ENCODE measurements around the gene SV2B. TPM values are rescaled to one million over a fixed set of nuclear protein-coding genes. Genes with fewer than 3 reads are reported as not detected.

SV2B gene
- polyA plus RNA-seq, 1 donor (not counting 4 experiments of a cell fraction or from before 2014, with no cell fraction given) = 0.04 TPM

DNA sequence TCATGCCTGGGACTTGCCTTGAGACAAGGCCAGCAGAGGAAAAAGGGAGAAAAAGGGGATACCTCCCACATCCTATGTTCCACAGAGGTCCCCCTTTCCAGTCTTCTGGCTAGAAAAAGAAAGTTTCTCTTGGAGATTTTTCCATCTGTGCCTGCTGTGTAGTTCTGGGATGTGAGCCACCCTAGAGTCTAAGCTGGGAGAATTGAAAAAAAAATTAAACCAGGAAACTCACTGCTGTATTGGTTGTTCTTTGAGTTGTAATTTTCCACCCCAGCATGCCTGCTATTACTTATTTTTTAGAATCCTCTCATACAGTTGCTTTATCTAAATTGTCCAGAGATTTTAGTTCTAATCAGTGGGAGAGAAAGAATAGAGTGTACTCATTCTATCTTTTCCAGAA is 68.4 kb downstream of the SV2B start:
- Histone ChIP-seq H4K20me1 (ENCODE audit: control insufficient read depth, extremely low read depth, insufficient read depth, low read length) (no peaks in the 10 kb centered on the region), H3K9ac (ENCODE audit: control insufficient read depth, extremely low read depth, insufficient read depth, low read length) (no peak overlapping the region), H3K4me2 (ENCODE audit: control insufficient read depth, extremely low read depth, insufficient read depth, low read depth, low read length) (no peak overlapping the region), H3K79me2 (ENCODE audit: control insufficient read depth, insufficient read depth, low read length) (no peaks in the 10 kb centered on the region), H3K4me3 (ENCODE audit: control insufficient read depth in 2 of 3, extremely low read depth in 1 of 3, insufficient read depth in 2 of 3, low read depth in 1 of 3, low read length in 3 of 3) (no peak overlapping the region), H3K4me1 (ENCODE audit: control insufficient read depth, extremely low read depth, insufficient read depth, low read length) (no peaks in the 10 kb centered on the region), H3K27ac (ENCODE audit: control insufficient read depth, insufficient read depth, low read length) (no peak overlapping the region), H3K27me3 (ENCODE audit: control insufficient read depth, extremely low read depth, insufficient read depth, low read length) (no peaks in the 10 kb centered on the region), H2AFZ (ENCODE audit: control insufficient read depth, low read length) (no peak overlapping the region), H3K9me3 (ENCODE audit: control insufficient read depth, low read depth, low read length) (no peaks in the 10 kb centered on the region), H3K9me1 (ENCODE audit: control insufficient read depth, extremely low read depth, insufficient read depth, low read length) (no peaks in the 10 kb centered on the region), H3K36me3 (ENCODE audit: control insufficient read depth in 2 of 2, extremely low read depth in 1 of 2, insufficient read depth in 2 of 2, low read length in 2 of 2) (no peaks in the 10 kb centered on the region)
- TF ChIP-seq, protein P1, sequence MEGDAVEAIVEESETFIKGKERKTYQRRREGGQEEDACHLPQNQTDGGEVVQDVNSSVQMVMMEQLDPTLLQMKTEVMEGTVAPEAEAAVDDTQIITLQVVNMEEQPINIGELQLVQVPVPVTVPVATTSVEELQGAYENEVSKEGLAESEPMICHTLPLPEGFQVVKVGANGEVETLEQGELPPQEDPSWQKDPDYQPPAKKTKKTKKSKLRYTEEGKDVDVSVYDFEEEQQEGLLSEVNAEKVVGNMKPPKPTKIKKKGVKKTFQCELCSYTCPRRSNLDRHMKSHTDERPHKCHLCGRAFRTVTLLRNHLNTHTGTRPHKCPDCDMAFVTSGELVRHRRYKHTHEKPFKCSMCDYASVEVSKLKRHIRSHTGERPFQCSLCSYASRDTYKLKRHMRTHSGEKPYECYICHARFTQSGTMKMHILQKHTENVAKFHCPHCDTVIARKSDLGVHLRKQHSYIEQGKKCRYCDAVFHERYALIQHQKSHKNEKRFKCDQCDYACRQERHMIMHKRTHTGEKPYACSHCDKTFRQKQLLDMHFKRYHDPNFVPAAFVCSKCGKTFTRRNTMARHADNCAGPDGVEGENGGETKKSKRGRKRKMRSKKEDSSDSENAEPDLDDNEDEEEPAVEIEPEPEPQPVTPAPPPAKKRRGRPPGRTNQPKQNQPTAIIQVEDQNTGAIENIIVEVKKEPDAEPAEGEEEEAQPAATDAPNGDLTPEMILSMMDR (optimal IDR thresholded peaks at IDR 0.05 in 1 of 3, IDR thresholded peaks at IDR 0.05 in 1 of 3, conservative IDR thresholded peaks at IDR 0.05 in 1 of 3; ENCODE audit: extremely low read depth in 1 of 3, insufficient read depth in 2 of 3, low read length in 3 of 3) = no peak
- TF ChIP-seq EZH2 (IDR thresholded peaks at IDR 0.05; ENCODE audit: low read length) = no peak
- no peak for FAIRE-seq
- no peak for DNase-seq (ENCODE audit: low read depth, low spot score)
- dilution Hi-C loops (cut with MboI; ENCODE audit: extremely low pct_ligation_motif_present, low sequenced_read_pairs) = no loop called here

DNA sequence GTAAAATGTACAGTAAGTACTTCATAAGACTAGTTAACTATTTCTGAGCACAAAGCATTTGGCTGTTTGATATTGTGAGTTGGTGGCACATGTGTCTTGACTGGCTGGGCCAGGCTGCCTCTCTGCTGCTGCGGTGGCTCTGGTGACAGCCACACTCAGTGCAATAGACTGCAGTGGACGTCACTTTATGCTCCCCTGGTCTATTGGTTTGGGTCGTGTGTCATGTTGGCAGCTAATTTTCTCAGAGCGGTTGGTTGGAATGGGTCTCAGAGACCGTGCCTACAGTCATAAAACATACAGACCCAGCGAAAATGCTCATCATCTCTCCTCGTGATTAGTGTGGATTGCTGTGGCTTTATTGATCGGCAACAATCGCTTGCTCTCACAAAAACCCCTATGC is 71.3 kb downstream of the SV2B start:
- no peak for FAIRE-seq

More for the DNA sequence above, 71.3 kb downstream of the SV2B start:
- no peaks in the 10 kb centered on the region for H3K9me1 ChIP-seq (ENCODE audit: control insufficient read depth, extremely low read depth, insufficient read depth, low read length)
- H4K20me1 ChIP-seq (ENCODE audit: control insufficient read depth, extremely low read depth, insufficient read depth, low read length) = no peaks in the 10 kb centered on the region
- H3K36me3 ChIP-seq (ENCODE audit: control insufficient read depth in 2 of 2, extremely low read depth in 1 of 2, insufficient read depth in 2 of 2, low read length in 2 of 2) = no peaks in the 10 kb centered on the region
- no peaks in the 10 kb centered on the region for H3K27me3 ChIP-seq (ENCODE audit: control insufficient read depth, extremely low read depth, insufficient read depth, low read length)
- no peak for TF ChIP-seq EZH2 (IDR thresholded peaks at IDR 0.05; ENCODE audit: low read length)
- TF ChIP-seq, protein P1 (optimal IDR thresholded peaks at IDR 0.05 in 1 of 3, IDR thresholded peaks at IDR 0.05 in 1 of 3, conservative IDR thresholded peaks at IDR 0.05 in 1 of 3; ENCODE audit: extremely low read depth in 1 of 3, insufficient read depth in 2 of 3, low read length in 3 of 3) = no peak
- no peak overlapping the region for H3K4me3 ChIP-seq (ENCODE audit: control insufficient read depth in 2 of 3, extremely low read depth in 1 of 3, insufficient read depth in 2 of 3, low read depth in 1 of 3, low read length in 3 of 3)
- no peak overlapping the region for H3K9ac ChIP-seq (ENCODE audit: control insufficient read depth, extremely low read depth, insufficient read depth, low read length)
- no peaks in the 10 kb centered on the region for H3K79me2 ChIP-seq (ENCODE audit: control insufficient read depth, insufficient read depth, low read length)
- H3K4me1 ChIP-seq (ENCODE audit: control insufficient read depth, extremely low read depth, insufficient read depth, low read length) = no peaks in the 10 kb centered on the region
- dilution Hi-C loops (cut with MboI; ENCODE audit: extremely low pct_ligation_motif_present, low sequenced_read_pairs) = no loop called here
- no peak for DNase-seq (ENCODE audit: low read depth, low spot score)
- H3K9me3 ChIP-seq (ENCODE audit: control insufficient read depth, low read depth, low read length) = no peaks in the 10 kb centered on the region
- no peak overlapping the region for H3K27ac ChIP-seq (ENCODE audit: control insufficient read depth, insufficient read depth, low read length)
- H2AFZ ChIP-seq (ENCODE audit: control insufficient read depth, low read length) = no peak overlapping the region
- no peak overlapping the region for H3K4me2 ChIP-seq (ENCODE audit: control insufficient read depth, extremely low read depth, insufficient read depth, low read depth, low read length)
